Muscle of back (tissue), 11 donors: ENCODE measurements around the gene ZXDA. TPM values are rescaled to one million over a fixed set of nuclear protein-coding genes. Genes with fewer than 3 reads are reported as not detected.

Source experiments
- DNase-seq, 3 donors: peaks; one replicate each; pipeline versions ENCODE4 v3.0.0 to v3.0.0-alpha.2; 2013
- polyA plus RNA-seq, 10 donors: library from polyadenylated mRNA; unstranded; fragments of 120-200 nt; gene quantifications; one replicate each; pipeline ENCODE4 v1.2.1, GENCODE V29; 2013; ENCODE audit not compliant: insufficient read length in 10 of 10

The ZXDA gene
- polyA plus RNA-seq, 10 donors, result 2.0 to 3.3 (median 2.8) TPM

GRCh38 chrX:57900975-57901374 lies 9.3 kb downstream of the ZXDA start:
- peak in 2 of 3 donors; percentile 9 to 18 for DNase-seq

- no peak for DNase-seq
Measured at GRCh38 chrX:57899906-57900305, 10.4 kb downstream of the ZXDA start.

DNA sequence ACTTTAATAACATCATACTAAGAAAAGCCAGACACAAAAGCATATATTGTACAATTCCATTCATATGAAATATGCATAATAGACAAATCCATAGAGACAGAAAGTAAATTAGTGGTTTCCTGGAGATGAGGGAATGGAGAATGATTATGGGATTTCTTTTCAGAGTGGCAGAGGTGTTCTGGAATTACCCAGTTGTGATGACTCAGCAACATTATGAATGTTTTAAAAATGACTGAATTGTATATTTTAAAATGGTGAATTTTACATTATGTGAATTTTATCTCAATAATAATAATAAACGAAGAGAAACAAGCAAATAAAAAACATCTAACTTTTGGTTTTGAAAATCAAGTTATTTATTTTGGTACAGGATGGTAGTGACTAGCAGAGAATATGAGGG lies 11.2 kb downstream of the ZXDA start:
- DNase-seq, result no peak

DNA sequence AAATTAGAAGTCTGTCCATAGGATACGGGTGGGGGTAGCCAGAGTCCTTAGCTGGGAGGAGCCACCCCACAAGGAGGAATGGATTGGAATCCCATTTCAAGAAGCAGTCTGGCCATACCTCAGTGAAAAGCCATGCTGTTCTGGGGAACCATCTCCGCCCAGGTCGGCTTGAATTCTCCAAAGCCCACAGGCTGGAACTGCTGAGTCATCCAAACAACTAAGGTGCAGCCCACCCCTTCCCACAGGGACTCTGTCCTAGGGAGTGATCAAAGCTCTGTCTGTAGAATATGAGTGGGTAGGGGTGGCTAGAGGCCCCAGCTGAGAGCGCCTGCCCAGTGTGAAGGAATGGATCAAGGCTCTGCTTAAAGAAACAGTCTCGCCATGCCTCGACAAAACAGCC lies 38.8 kb downstream of the ZXDA start:
- no peak for DNase-seq

Other genes starting within 250 kb of the ZXDA start
- not detected for gene NLRP2B, start 230.2 kb downstream of the ZXDA start, polyA plus RNA-seq